CD4-positive, alpha-beta T cell (primary cell): ENCODE data around the gene LURAP1L. TPM values are rescaled to one million over a fixed set of nuclear protein-coding genes. Genes with fewer than 3 reads are reported as not detected.

Experiments used
- ATAC-seq: fragments of 200-7000 bp; cut with Tn5 transposase; one replicate; pipeline ENCODE4 v1.10.0; 2022; ENCODE audit warnings: mild to moderate bottlenecking; ENCODE audit not compliant: poor library complexity
- CTCF ChIA-PET: fragments of 350-600 bp; sonication (Branson Sonifier 250); formaldehyde crosslinking; loops from one replicate; lab custom pipeline; 2021; ENCODE audit warnings: antibody characterized with exemption, inconsistent platforms; lab: Charles Lee
- POLR2A ChIA-PET: fragments of 350-600 bp; sonication (Branson Sonifier 250); formaldehyde crosslinking; loops from one replicate; lab custom pipeline; 2021; ENCODE audit warnings: antibody characterized with exemption, inconsistent platforms; lab: Charles Lee
- DNase-seq, 14 experiments: peaks; one replicate each; pipeline ENCODE4 v3.0.0-alpha.2; 2013 to 2020; ENCODE audit warnings: mixed read lengths in 2 of 14
- H3K27ac ChIP-seq, 2 donors: one replicate each; pipeline versions ENCODE4 v1.5.1 to v1.7.0; 2013; ENCODE audit warnings: low read length in 2 of 2, low read depth in 1 of 2, mild to moderate bottlenecking in 1 of 2
- H3K27me3 ChIP-seq, 2 experiments: 1 replicate in 1 of 2; 2 replicates in 1 of 2; pipeline versions ENCODE4 v1.6.1 to v1.7.0; 2013; ENCODE audit warnings: low read length in 2 of 2, control low read depth in 1 of 2, mild to moderate bottlenecking in 1 of 2, moderate library complexity in 1 of 2; ENCODE audit not compliant: insufficient read depth in 2 of 2, control insufficient read depth in 1 of 2
- H3K36me3 ChIP-seq: one replicate; pipeline ENCODE4 v1.6.1; 2013; ENCODE audit warnings: low read length, control low read depth; ENCODE audit not compliant: insufficient read depth
- H3K4me1 ChIP-seq: one replicate; pipeline ENCODE4 v1.6.1; 2013; ENCODE audit warnings: low read length, control low read depth; ENCODE audit not compliant: insufficient read depth
- H3K4me3 ChIP-seq: one replicate; pipeline ENCODE4 v1.5.1; 2013; ENCODE audit warnings: mild to moderate bottlenecking, low read length, moderate library complexity
- H3K9me3 ChIP-seq, 2 experiments: 1 replicate in 1 of 2; 2 replicates in 1 of 2; pipeline versions ENCODE4 v1.6.1 to v1.7.0; 2013; ENCODE audit warnings: low read length in 2 of 2, mild to moderate bottlenecking in 2 of 2, control low read depth in 1 of 2, moderate library complexity in 1 of 2; ENCODE audit not compliant: control insufficient read depth in 1 of 2, insufficient read depth in 1 of 2
- H3K27ac Mint-ChIP-seq: one replicate; pipeline ENCODE4 v1.8.0; 2020; ENCODE audit warnings: mixed read lengths
- H3K27me3 Mint-ChIP-seq: one replicate; pipeline ENCODE4 v1.8.0; 2021; ENCODE audit warnings: mixed read lengths
- H3K36me3 Mint-ChIP-seq: one replicate; pipeline ENCODE4 v1.8.0; 2021; ENCODE audit warnings: low read depth, mixed read lengths
- H3K4me1 Mint-ChIP-seq: one replicate; pipeline ENCODE4 v1.8.0; 2021; ENCODE audit warnings: low read depth, mixed read lengths
- H3K4me3 Mint-ChIP-seq: one replicate; pipeline ENCODE4 v1.8.0; 2020; ENCODE audit warnings: mild to moderate bottlenecking, mixed read lengths
- H3K9me3 Mint-ChIP-seq: one replicate; pipeline ENCODE4 v1.8.0; 2020; ENCODE audit warnings: mixed read lengths
- CTCF ChIP-seq: fragments of 200-600 bp; IDR thresholded peaks from one replicate; pipeline ENCODE4 v1.8.0; 2022; ENCODE audit warnings: antibody characterized with exemption, mild to moderate bottlenecking
- intact Hi-C, 2 experiments: fragments of 100-400 bp; cut with DNase I in 1 of 2; cut with micrococcal nuclease in 1 of 2; formaldehyde crosslinking; loops; one replicate each; pipeline versions ENCODE4 v1.15.1 to v1.9.0; 2023 to 2025; cut with DNase I, micrococcal nuclease
- total RNA-seq, 174 experiments: library from RNA in 2 of 174; stranded (reverse) in 2 of 174; gene quantifications; one replicate each; pipeline ENCODE4 v1.2.3 and lab custom pipeline; 2021 to 2026

Gene LURAP1L
- total RNA-seq, 2 experiments from 2014 or later: not detected

DNA sequence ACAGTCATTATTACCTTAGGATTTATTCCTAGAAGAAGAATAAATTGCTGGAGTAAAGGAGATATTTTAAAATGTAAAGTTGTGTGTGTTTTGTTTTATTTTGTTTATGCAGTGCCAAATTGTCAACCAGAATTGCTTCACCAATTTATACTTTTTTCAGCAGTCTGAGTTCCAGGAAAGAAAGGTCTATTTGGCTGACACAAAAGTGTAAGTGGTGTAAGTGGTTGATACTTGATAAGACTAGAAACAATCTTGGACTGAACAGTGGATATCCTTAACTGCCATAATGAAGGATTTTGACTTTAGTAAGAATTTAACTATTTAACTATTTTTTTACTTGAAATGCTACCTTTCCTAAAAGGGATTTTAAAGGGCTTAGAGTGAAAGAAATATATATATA lies 43.9 kb upstream of the LURAP1L start:
- Histone ChIP-seq H3K4me3 (no peak overlapping the region), H3K4me1 (no peaks in the 10 kb centered on the region), H3K36me3 (no peaks in the 10 kb centered on the region), H3K27ac (no peak overlapping the region), H3K27me3 (no peaks in the 10 kb centered on the region), H3K9me3 (peaks cover 0 to 3% of the 10 kb centered on the region in 2 experiments)
- ATAC-seq: no peak
- DNase-seq: no peak
- POLR2A ChIA-PET: no interaction called here
- Mint-ChIP-seq H3K9me3 (peaks cover 19% of the 10 kb centered on the region), H3K27me3 (no peaks in the 10 kb centered on the region), H3K4me3 (no peak overlapping the region), H3K36me3 (no peaks in the 10 kb centered on the region), H3K4me1 (no peaks in the 10 kb centered on the region), H3K27ac (no peak overlapping the region)
- CTCF ChIA-PET: no interaction called here
- TF ChIP-seq CTCF: no peak
- intact Hi-C loops: no loop called here

GRCh38 chr9:12732971-12733370 lies 41.8 kb upstream of the LURAP1L start:
- Histone ChIP-seq H3K27ac (no peak overlapping the region), H3K27me3 (no peaks in the 10 kb centered on the region), H3K4me3 (no peak overlapping the region), H3K4me1 (no peaks in the 10 kb centered on the region), H3K9me3 (no peaks in the 10 kb centered on the region), H3K36me3 (no peaks in the 10 kb centered on the region)
- ChIA-PET CTCF (no interaction called here), POLR2A (no interaction called here)
- TF ChIP-seq CTCF: no peak
- intact Hi-C loops: no loop called here
- Mint-ChIP-seq H3K27me3 (no peaks in the 10 kb centered on the region), H3K36me3 (no peaks in the 10 kb centered on the region), H3K4me3 (no peak overlapping the region), H3K27ac (no peak overlapping the region), H3K4me1 (no peaks in the 10 kb centered on the region), H3K9me3 (peaks cover 17% of the 10 kb centered on the region)
- no peak for ATAC-seq
- DNase-seq: no peak

- no peak for TF ChIP-seq CTCF
- H3K27me3 ChIP-seq: no peaks in the 10 kb centered on the region
- no peaks in the 10 kb centered on the region for H3K4me1 Mint-ChIP-seq
- DNase-seq: no peak
- POLR2A ChIA-PET: no interaction called here
- H3K27ac ChIP-seq: no peak overlapping the region
- no peak for ATAC-seq
- no peaks in the 10 kb centered on the region for H3K4me1 ChIP-seq
- no peak overlapping the region for H3K27ac Mint-ChIP-seq
- CTCF ChIA-PET: no interaction called here
- no peaks in the 10 kb centered on the region for H3K27me3 Mint-ChIP-seq
- H3K4me3 Mint-ChIP-seq: no peak overlapping the region
- H3K4me3 ChIP-seq: no peak overlapping the region
- peaks cover 0 to 9% of the 10 kb centered on the region in 2 experiments for H3K9me3 ChIP-seq
- intact Hi-C loops: no loop called here
- H3K36me3 Mint-ChIP-seq: no peaks in the 10 kb centered on the region
- no peaks in the 10 kb centered on the region for H3K36me3 ChIP-seq
- peaks cover 14% of the 10 kb centered on the region for H3K9me3 Mint-ChIP-seq
Observed at GRCh38 chr9:12735665-12736064, 39.2 kb upstream of the LURAP1L start.
